ENCODE measurements around the gene EFCAB6.

Gene EFCAB6

GRCh38 chr22:43726964-43727543 is 85.1 kb downstream of the EFCAB6 start:
- TF ChIP-seq JUND (IDR thresholded peaks at IDR 0.05; ENCODE audit: low read depth), result no peak
- in situ Hi-C loops (cut with HindIII; ENCODE audit: low pct_unique_long_range_greater_than_20kb, low sequenced_read_pairs), result no loop called here
- DNase-seq (ENCODE audit: low read depth in 1 of 2, low spot score in 1 of 2), result no peak

GRCh38 chr22:43726322-43726721 is 85.8 kb downstream of the EFCAB6 start:
- no peak for TF ChIP-seq JUND (IDR thresholded peaks at IDR 0.05; ENCODE audit: low read depth)
- in situ Hi-C loops (cut with HindIII; ENCODE audit: low pct_unique_long_range_greater_than_20kb, low sequenced_read_pairs), result no loop called here
- DNase-seq (ENCODE audit: low read depth in 1 of 2, low spot score in 1 of 2), result no peak

GRCh38 chr22:43723816-43724215 is 88.3 kb downstream of the EFCAB6 start:
- in situ Hi-C loops (cut with HindIII; ENCODE audit: low pct_unique_long_range_greater_than_20kb, low sequenced_read_pairs), result no loop called here
- no peak for DNase-seq (ENCODE audit: low read depth in 1 of 2, low spot score in 1 of 2)
- no peak for TF ChIP-seq JUND (IDR thresholded peaks at IDR 0.05; ENCODE audit: low read depth)

GRCh38 chr22:43722444-43722843 is 89.7 kb downstream of the EFCAB6 start:
- TF ChIP-seq JUND (IDR thresholded peaks at IDR 0.05; ENCODE audit: low read depth), result no peak
- no peak for DNase-seq (ENCODE audit: low read depth in 1 of 2, low spot score in 1 of 2)
- in situ Hi-C loops (cut with HindIII; ENCODE audit: low pct_unique_long_range_greater_than_20kb, low sequenced_read_pairs), result no loop called here

GRCh38 chr22:43720716-43721115 is 91.4 kb downstream of the EFCAB6 start:
- in situ Hi-C loops (cut with HindIII; ENCODE audit: low pct_unique_long_range_greater_than_20kb, low sequenced_read_pairs), result no loop called here
- no peak for TF ChIP-seq JUND (IDR thresholded peaks at IDR 0.05; ENCODE audit: low read depth)
- no peak for DNase-seq (ENCODE audit: low read depth in 1 of 2, low spot score in 1 of 2)

GRCh38 chr22:43714104-43714503 is 98.0 kb downstream of the EFCAB6 start:
- no peak for TF ChIP-seq JUND (IDR thresholded peaks at IDR 0.05; ENCODE audit: low read depth)
- DNase-seq (ENCODE audit: low read depth in 1 of 2, low spot score in 1 of 2), result no peak
- in situ Hi-C loops (cut with HindIII; ENCODE audit: low pct_unique_long_range_greater_than_20kb, low sequenced_read_pairs), result no loop called here

GRCh38 chr22:43711681-43712080 is 100.4 kb downstream of the EFCAB6 start:
- in situ Hi-C loops (cut with HindIII; ENCODE audit: low pct_unique_long_range_greater_than_20kb, low sequenced_read_pairs), result no loop called here
- DNase-seq (ENCODE audit: low read depth in 1 of 2, low spot score in 1 of 2), result no peak
- no peak for TF ChIP-seq JUND (IDR thresholded peaks at IDR 0.05; ENCODE audit: low read depth)

GRCh38 chr22:43707648-43708047 is 104.5 kb downstream of the EFCAB6 start:
- in situ Hi-C loops (cut with HindIII; ENCODE audit: low pct_unique_long_range_greater_than_20kb, low sequenced_read_pairs), result no loop called here
- peak in 1 of 2 experiments; percentile 1 for DNase-seq (ENCODE audit: low read depth in 1 of 2, low spot score in 1 of 2)

GRCh38 chr22:43706571-43707328 is 105.4 kb downstream of the EFCAB6 start:
- in situ Hi-C loops (cut with HindIII; ENCODE audit: low pct_unique_long_range_greater_than_20kb, low sequenced_read_pairs), result no loop called here
- DNase-seq (ENCODE audit: low read depth in 1 of 2, low spot score in 1 of 2), result no peak
- TF ChIP-seq JUND (IDR thresholded peaks at IDR 0.05; ENCODE audit: low read depth), result no peak

More at GRCh38 chr22:43707648-43708047, 104.5 kb downstream of the EFCAB6 start:
- no peak for TF ChIP-seq JUND (IDR thresholded peaks at IDR 0.05; ENCODE audit: low read depth)

- no peak for DNase-seq (ENCODE audit: low read depth in 1 of 2, low spot score in 1 of 2)
- TF ChIP-seq JUND (IDR thresholded peaks at IDR 0.05; ENCODE audit: low read depth), result no peak
- in situ Hi-C loops (cut with HindIII; ENCODE audit: low pct_unique_long_range_greater_than_20kb, low sequenced_read_pairs), result no loop called here
Observed at GRCh38 chr22:43706151-43706550, 106.0 kb downstream of the EFCAB6 start.

GRCh38 chr22:43704051-43704450 is 108.1 kb downstream of the EFCAB6 start:
- no peak for TF ChIP-seq JUND (IDR thresholded peaks at IDR 0.05; ENCODE audit: low read depth)
- in situ Hi-C loops (cut with HindIII; ENCODE audit: low pct_unique_long_range_greater_than_20kb, low sequenced_read_pairs), result no loop called here
- DNase-seq (ENCODE audit: low read depth in 1 of 2, low spot score in 1 of 2), result no peak

GRCh38 chr22:43698403-43698802 is 113.7 kb downstream of the EFCAB6 start:
- in situ Hi-C loops (cut with HindIII; ENCODE audit: low pct_unique_long_range_greater_than_20kb, low sequenced_read_pairs), result no loop called here
- TF ChIP-seq JUND (IDR thresholded peaks at IDR 0.05; ENCODE audit: low read depth), result no peak
- DNase-seq (ENCODE audit: low read depth in 1 of 2, low spot score in 1 of 2), result no peak

GRCh38 chr22:43697894-43698293 is 114.2 kb downstream of the EFCAB6 start:
- TF ChIP-seq JUND (IDR thresholded peaks at IDR 0.05; ENCODE audit: low read depth), result no peak
- in situ Hi-C loops (cut with HindIII; ENCODE audit: low pct_unique_long_range_greater_than_20kb, low sequenced_read_pairs), result no loop called here
- DNase-seq (ENCODE audit: low read depth in 1 of 2, low spot score in 1 of 2), result no peak

Data from T47D (cell line).